GM21786 (cell line): ENCODE results near the gene MFAP5.
"Not testable (repeated sequence)": the region's sequence is repeated elsewhere in the genome, so short reads cannot be mapped to it uniquely, and the experiment has no call there.

ENCODE experiments used
- ATAC-seq: cut with Tn5 transposase; IDR thresholded peaks from one replicate; pipeline ENCODE4 v1.9.1; 2021; ENCODE audit not compliant: unreplicated experiment

MFAP5 gene

DNA sequence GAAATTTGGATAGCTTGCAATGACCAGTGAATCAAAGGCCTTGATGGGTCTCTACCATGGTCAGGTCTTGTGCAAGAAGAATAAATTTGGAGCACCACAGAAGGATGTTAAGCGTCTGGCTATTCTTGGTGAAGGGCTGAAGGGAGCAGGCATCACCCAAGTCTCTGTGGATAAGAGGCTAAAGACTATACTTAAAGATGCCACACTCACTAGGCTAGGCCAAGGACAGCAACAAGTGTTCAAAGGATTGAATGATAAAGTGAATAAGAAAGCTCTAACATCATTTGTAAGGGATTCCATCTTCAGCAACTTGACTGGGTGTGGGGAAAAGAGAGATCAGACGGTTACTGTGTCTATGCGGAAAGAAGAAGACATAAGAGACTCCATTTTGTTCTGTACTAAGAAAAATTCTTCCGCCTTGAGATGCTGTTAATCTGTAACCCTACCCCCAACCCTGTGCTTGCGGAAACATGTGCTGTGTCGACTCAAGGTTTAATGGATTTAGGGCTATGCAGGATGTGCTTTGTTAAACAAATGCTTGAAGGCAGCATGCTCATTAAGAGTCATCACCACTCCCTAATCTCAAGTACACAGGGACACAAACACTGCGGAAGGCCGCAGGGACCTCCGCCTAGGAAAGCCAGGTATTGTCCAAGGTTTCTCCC is 27.2 kb downstream of the MFAP5 start:
- ATAC-seq = not testable (repeated sequence)

DNA sequence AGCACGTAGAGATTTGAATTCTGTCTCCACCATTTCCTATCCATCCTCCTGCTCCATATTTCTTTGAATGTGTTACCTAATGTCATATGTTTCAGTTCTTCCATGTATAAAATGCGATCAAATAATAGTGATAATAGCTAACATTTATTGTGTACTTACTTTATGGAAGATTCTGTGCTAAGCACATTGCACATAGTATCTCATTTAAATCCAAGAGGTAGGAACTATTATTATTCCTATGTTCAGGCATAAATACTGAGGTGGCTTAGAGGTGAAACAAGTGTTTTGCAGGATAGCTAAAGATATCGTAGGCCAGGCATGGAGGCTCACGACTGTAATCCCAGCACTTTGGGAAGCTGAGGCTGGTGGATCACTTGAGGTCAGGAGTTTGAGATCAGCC is 32.5 kb downstream of the MFAP5 start:
- ATAC-seq = no peak

DNA sequence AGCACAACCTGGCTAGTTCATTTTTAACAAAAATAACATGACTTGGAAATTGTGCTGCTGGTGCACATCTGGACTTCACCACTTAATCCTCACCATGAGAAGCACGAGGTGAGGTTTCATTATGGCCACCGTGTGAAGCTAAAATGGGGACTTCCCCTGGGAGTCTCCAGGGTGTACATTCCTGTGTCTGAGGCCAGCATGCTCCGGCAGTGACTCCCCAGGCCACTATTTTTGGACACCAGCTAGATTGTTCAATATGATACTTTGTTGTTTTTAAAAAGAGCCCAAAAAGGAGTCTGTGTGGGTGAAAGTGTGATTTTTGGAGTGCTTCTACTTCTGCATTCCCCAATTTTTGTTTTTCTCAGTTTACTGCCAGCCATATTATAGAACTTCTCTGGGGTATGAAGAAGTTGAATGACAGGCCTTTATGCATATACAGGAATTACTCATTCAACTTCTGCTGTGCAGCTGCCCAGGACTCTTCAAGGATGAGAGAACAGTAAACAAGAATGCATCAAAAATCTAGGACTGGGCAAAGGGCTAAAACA is 33.1 kb downstream of the MFAP5 start:
- ATAC-seq = peak; percentile 91

DNA sequence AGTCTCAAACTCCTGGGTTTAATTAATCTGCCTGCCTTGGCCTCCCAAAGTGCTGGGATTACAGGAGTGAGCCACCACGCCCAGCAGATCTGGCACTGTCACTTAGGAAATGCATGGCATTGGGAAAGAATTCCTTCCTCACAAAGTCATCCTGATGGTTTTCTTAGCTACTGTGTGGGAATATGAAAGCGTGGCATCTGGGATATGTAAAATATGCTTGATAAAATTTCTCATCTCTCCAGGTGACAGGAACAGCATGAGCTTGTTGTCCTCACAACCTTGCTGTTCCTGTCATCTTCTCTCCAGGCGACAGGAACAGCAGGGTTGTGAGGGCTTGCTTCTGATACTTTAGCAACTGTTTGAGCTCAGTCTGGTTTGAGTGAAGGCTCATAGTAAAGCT is 33.9 kb downstream of the MFAP5 start:
- ATAC-seq = no peak

DNA sequence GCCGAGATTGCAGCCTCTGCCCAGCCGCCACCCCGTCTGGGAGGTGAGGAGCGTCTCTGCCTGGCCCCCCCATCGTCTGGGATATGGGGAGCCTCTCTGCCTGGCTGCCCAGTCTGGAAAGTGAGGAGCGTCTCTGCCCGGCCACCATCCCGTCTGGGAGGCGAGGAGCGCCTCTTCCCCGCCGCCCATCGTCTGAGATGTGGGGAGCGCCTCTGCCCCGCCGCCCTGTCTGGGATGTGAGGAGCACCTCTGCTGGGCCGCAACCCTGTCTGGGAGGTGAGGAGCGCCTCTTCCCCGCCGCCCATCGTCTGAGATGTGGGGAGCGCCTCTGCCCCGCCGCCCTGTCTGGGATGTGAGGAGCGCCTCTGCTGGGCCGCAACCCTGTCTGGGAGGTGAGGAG is 37.9 kb downstream of the MFAP5 start:
- ATAC-seq = not testable (repeated sequence)

DNA sequence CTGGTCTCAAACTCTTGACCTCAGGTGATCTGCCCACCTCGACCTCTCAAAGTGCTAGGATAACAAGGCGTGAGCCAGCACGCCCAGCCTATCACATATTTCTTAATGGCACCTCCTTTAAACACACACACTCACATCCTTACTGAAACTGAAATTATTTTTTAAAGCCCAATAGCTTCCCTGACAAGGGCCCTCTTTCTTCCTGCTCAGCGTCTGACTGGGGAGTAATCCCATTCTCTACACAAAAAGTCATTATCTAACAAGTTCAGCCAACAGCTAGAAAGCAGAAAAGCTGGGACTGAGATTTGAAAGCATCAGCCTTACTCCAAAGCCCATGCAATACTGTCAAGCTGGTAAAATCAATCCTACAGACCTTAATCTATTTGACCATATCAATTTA is 40.0 kb downstream of the MFAP5 start:
- no peak for ATAC-seq

DNA sequence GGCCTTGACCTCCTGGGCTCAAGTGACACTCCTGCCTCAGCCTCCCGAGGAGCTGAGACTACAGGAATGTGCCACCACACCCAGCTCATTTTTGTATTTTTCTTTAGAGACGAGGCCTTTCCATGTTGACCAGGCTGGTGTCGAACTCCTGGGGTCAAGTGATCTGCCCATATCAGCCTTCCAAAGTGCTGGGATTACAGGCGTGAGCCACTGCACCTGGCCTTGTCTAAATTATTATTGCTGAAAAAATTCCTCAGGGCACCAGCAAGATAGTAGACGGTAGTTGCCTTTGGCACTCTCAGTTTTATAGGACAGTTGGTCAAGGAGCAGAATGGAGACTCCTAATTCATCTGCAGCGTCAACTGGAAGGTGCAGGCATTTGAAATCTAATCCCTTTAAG is 47.4 kb downstream of the MFAP5 start:
- no peak for ATAC-seq

DNA sequence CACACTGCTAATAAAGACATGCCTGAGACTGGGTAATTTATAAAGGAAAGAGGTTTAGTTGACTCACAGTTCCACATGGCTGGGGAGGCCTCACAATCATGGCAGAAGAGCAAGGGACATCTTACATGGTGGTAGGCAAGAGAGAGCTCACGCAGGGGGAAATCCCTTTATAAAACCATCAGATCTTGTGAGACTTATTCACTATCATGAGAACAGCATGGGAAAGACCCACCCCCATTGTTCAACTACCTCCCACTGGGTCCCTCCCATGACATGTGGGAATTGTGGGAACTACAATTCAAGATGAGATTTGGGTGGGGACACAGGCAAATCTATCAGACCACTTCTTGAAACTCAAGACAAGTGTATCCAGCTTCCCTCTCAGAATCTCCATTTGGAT is 48.7 kb downstream of the MFAP5 start:
- not testable (repeated sequence) for ATAC-seq

DNA sequence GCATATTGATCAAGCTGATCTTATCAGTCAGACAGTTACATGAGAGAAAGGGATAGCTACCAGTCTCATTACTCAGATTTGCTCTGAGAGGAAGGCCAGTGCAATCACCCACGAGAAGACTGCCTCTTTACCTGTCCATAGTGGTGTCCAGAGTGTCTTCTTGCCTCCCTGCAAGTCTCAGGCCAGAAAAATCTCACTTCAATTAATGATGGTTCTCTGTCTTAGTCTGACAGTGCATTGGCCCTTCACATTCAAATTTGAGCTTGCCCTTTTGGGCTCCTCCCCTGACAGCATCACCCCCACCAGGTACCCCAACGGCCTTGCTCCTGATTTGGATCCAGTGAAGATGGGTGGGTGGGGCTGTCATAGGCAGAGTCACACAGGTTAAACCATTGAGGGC is 50.0 kb downstream of the MFAP5 start, which contains the start of gene AICDA:
Gene AICDA (minus strand): TSS at position 231 of the 400 bp plus-strand sequence. CDS start 92 bp downstream, at position 139.
- no peak for ATAC-seq

DNA sequence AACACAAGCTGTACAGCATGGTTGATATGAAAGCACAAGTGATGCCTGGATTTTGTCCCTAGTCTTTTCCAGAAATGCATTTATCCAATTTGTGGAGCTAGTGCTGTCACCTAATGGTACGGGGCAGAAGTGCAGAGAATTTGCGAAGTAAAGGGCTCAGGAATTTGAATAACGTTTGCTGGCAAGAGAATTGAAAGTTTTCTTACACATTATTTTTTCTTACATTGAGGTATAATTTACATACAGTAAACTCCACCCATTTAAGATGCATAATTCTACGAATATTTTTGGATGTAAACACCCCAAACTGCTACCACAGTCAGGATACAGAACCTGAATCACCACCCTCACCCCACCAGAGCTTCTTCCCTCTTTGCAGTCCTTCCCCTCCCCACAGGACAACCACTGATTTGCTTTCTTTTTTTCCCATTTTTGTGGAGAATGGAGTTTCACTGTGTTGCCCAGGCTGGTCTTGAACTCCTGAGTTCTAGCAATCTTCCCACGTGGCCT is 53.5 kb downstream of the MFAP5 start:
- no peak for ATAC-seq

DNA sequence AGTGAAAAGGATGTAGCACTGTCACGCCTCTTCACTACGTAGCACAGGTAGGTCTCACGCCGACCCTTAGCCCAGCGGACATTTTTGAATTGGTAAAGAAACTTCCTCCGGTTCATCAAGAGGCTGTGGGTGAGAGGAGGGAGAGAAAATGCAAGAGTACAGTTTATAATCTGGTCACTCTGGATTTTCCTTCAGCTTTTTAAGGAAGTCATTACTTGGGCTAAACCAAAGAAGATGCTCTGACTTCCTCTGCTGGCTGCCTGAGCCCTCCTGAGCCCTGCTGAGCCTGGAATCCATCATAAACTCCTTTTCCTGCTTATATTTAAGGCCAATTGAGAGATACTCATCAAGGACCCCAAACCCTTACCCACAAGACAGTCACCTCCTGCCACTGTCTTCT is 55.7 kb downstream of the MFAP5 start:
- no peak for ATAC-seq

DNA sequence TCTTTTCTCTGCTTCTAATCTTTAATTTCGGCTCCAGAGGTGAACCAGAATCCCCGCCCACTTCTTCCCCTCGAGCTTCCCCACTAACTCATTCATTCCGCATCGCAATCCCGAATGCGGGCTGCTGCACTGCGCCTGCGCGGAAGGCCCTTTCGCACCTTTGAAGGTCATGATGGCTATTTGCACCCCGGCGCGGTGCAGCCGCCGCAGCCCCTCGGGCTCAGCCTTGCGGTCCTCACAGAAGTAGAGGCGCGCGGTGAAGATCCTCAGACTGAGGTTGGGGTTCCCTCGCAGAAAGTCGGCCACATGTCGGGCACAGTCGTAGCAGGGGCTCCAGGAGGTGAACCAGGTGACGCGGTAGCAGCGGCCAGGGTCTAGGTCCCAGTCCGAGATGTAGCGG is 57.6 kb downstream of the MFAP5 start:
- ATAC-seq = no peak

DNA sequence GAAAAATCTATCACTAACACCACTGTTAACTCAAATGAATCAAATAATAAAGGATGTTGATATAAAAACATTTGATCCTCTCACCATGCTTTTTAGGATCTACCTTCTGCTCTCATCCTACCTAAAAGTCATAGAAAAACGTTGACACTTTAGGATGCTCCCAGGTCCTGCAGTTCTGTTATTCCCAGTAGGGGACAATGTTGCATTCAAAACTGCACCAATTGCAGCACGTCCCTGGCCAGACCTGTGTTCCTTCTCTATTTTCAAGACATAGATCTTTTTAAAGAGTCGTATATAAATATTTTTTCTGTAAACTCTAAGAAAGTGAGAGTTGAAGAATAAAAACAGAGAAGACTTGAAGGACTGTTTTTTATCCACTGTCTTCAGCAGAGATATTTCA is 58.8 kb downstream of the MFAP5 start:
- no peak for ATAC-seq

DNA sequence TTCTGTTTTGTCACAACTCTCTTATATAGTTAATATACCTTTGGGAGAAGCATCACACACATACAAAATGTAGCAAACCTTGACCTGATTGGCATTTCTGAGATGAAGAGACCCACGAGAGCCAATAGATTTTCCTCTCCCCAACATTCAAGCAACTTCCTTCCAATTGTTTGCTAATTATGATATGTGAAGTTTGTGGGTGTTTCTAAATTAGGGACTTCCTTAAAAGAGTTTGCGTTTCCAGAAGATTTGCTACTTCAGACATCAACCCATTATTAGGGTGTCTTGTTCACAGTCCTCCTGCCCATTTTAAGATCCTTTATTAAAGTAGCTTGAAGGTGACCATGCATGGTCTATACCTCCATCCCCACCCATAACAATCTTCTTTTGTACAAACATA is 59.3 kb downstream of the MFAP5 start:
- ATAC-seq = no peak

DNA sequence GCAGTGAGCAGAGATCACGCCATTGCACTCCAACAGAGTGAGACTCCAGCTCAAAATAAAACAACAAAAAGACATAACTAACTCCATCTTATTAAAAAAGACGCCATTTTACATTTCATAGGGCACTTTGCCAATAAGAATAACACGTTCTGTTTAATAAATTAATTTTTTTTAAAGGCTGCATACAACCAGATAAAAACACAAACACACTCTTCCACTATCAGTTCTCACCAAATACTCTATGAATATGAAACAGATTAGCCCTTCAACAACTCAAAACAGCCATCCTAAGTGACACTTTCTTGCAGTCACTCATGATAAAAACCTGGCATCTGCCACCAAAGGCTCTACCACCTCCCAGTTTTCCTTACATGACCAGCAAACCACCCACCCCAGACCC is 66.1 kb downstream of the MFAP5 start:
- no peak for ATAC-seq
